CD4-positive, alpha-beta T cell treated with Interleukin-6 at 100 ng/mL for 8 hours (primary cell): ENCODE data around the gene ARID2.

Experiments
- DNase-seq: peaks from one replicate; pipeline ENCODE4 v3.0.0-alpha.2; 2020; ENCODE audit warnings: mixed read lengths, low spot score

Gene ARID2

GRCh38 chr12:45933504-45933903, 204.0 kb downstream of the ARID2 start:
- no peak for DNase-seq

- no peak for DNase-seq
Measured at GRCh38 chr12:45934956-45935355, 205.4 kb downstream of the ARID2 start.

GRCh38 chr12:45938566-45938965, 209.1 kb downstream of the ARID2 start:
- DNase-seq: no peak

- DNase-seq: no peak
Measured at GRCh38 chr12:45939759-45940158, 210.3 kb downstream of the ARID2 start.

- no peak for DNase-seq
Measured at GRCh38 chr12:45944771-45945170, 215.3 kb downstream of the ARID2 start.

GRCh38 chr12:45946435-45946834, 216.9 kb downstream of the ARID2 start:
- no peak for DNase-seq

GRCh38 chr12:45948546-45948945, 219.0 kb downstream of the ARID2 start:
- DNase-seq: no peak
